Right ventricle myocardium superior (tissue), 1 donor: ENCODE measurements around the gene CADPS. TPM values are rescaled to one million over a fixed set of nuclear protein-coding genes. Genes with fewer than 3 reads are reported as not detected.

Experiments used
- ATAC-seq: fragments of 200-7000 bp; cut with Tn5 transposase; one replicate; pipeline ENCODE4 v1.9.1; 2020; ENCODE audit warnings: mild to moderate bottlenecking; ENCODE audit not compliant: poor library complexity
- DNase-seq: peaks from one replicate; pipeline ENCODE4 v3.0.0-alpha.2; 2020
- intact Hi-C: fragments of 100-400 bp; cut with DNase I; formaldehyde crosslinking; loops from one replicate; pipeline ENCODE4 v1.11.2; 2022
- total RNA-seq: library from RNA; stranded (reverse); fragmentation: NEBNext Ultra II Directional; extraction: Animal tissue kit (Norgen Biotek cat#: 25700); gene quantifications from one replicate; pipeline ENCODE4 v1.2.1, GENCODE V29; 2021
- donor health status: DM: no; HTN: yes; CAD: no; lungs with severe emphysema.

The CADPS gene
- total RNA-seq, 1 donor from 2014 or later: 11.3 TPM

DNA sequence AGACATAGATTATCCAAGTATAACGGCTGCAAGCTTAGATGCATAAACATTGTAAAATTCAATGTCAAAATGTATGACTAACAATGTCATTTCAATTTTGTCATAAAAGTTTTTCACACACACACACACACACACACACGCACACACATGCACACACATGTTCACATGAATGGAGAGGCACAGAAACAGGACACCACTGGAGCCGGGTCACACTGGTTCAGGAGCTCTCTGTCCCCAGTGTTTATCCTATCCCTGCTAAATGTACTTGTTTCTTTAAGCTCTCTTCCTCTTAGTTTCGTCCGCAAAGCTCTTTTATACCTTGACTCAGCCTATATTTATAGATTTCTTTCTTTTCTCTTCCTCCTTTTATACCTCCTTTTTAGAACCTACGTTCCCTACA, 249.9 kb downstream of the CADPS start:
- no peak for ATAC-seq
- intact Hi-C loops: no loop called here

GRCh38 chr3:62624185-62624584, 251.0 kb downstream of the CADPS start:
- no peak for ATAC-seq
- no peak for DNase-seq
- intact Hi-C loops: no loop called here

More for the DNA sequence above, 249.9 kb downstream of the CADPS start:
- DNase-seq: no peak

DNA sequence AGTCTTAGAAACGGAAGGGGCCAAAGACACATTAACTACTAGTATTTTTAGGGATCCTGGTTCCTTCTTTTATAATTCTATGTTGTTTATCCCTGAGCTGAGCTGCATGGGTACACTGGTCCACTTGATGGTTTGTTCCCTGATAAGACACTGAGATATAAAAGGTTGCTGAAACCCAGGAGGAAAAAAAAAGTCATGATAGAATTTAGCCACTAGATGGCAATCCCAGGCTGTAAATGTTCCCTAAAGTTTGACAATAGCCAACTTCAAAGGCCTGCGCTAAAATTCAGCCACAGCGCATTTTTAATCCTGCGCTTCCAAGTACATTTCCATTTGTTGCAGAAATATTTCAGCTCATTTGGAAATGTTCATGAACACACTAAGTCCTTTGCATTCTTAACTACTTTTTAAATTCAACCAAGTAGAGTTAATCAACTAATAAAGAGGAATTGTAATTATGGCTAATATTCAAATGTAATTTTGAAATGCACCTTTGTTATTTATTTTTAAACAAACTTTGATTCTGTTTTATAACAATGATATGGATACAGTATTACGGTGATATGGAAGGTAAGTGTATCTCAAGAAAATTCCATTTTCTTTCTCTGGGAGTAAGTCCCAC, 252.6 kb downstream of the CADPS start:
- intact Hi-C loops: no loop called here
- ATAC-seq (peak; percentile 53), DNase-seq (no peak)

GRCh38 chr3:62621925-62622324, 253.3 kb downstream of the CADPS start:
- ATAC-seq (no peak), DNase-seq (no peak)
- intact Hi-C loops: no loop called here

DNA sequence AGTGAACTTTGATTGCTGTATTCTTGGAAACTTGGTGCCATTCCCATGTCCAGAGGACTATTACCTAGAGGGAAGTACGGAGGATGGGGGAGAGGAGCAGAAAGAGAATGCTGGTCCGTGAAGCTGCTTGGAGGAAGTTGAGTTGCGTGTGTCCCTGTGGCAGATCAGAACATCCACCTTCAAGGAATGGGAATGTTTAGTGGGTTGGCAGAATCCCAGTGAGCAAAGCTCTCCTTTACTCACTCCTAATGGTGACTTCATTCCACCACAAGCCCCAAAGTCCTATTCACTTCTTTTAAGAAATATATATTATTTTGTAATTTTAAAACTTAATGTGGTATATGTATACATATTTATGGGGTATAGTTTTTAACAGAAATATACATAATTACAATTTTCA, 254.0 kb downstream of the CADPS start:
- no peak for ATAC-seq
- no peak for DNase-seq
- intact Hi-C loops: no loop called here

DNA sequence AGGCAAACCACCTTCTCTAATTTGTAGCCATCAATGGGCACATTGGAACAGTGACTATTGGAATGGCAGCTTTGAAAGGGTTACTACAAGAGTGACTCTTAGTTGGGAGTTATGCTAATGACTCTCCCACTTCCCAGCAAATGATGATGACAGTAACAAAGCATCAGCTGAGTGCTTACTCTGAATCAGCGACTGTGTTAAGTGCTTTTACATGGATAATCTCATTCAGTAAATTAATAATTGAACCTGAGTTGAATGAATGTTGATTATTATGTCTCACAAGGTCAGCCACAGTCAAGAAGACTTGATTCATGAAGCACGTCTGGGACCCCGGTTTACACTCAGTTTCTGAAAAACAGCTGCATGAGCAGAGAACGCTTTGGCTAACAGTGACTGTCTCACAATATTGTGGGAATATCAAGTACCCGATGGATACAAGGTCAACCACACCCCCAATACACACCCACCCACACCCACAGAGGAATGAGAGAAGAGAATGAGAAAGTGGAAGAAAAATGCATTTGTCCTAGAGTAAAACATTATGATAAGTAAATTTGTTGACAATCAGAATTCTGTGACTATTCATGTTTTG, 259.9 kb downstream of the CADPS start:
- DNase-seq (no peak), ATAC-seq (no peak)
- intact Hi-C loops: no loop called here

DNA sequence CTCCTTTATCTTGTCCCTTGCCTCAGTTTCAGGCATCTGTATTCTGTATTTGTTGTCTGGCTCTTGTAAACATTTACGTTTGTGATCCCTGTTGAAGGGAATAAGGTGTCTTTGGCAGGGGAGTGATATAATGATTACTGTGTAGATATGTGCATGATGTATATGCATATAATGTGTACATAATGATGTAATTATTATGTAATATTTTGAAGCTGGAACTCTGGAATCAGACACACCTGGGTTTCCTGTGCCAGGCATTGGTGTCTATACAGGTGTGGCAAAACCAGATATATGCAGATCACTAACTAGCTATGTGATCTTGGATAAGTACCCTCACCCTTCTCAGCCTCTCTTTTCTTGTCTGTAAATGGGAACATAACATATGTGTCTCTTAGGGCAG, 260.7 kb downstream of the CADPS start:
- ATAC-seq (no peak), DNase-seq (no peak)
- intact Hi-C loops: no loop called here

DNA sequence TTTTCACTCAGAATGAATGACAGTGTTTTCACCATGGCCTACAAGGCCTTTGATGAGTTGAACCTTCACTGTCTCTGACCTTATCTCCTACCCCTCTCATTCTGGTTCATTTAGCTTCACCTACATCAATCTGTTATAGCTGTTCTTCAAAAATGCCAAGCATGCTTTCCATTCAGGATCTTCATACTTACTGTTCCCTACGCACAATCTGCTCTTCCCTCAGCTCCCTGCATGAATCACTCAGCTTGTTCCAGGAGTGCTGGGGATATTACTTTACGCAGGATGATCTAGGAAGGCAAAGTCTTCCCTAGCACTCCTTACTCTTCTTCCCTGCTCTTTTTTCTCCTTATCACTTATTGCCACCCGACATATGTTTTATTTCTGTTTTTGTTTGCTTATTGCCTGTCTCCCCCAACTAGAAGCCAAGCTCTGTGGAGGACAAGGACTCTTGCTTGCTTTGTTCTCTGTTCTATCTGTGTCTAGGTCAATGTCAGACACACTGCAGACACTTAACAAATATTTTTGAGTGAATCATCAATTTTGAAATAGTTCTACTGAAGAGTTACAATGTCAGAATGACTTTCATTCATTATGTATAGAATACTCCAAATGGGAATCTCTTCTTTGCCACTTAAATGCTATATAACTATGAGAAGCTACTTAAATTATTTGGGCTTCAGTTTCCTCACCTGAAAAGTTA, 263.5 kb downstream of the CADPS start:
- intact Hi-C loops: no loop called here
- DNase-seq (no peak), ATAC-seq (no peak)

DNA sequence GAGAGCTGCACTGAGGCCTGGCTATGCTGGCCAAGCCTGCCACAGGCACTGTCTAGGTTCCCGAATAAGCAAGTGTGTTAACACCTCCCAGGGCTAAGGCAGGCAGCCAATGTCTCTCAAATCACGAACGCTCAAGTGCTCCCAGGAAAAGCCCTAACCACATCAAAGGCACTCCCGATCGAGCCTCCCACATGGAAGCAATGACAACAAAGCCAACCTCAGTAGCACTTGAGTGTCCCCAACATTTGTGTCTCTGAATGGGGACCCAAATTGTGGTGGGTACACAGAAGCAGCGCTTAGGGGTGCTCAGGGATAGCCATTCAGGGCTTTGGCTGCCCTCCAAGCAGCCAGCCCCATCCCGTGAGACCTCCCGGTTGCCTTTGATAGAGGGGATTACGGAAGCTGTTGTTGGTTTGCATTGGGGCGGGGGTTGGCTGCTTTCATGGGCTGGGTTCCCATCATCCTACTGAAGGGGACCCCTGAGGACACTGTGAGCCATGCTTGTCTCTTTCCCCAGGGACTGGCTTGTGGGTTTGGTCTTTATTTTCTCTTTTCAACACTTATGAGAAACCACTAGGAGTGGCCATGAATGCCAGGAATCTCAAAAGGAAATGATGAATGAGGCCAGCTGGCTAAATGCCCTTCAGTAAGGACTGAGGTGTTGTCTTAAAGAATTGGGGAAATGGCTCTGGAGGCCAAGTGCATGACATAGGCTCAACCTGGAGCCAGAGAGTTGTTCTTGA, 267.8 kb downstream of the CADPS start:
- peak; percentile 86 for ATAC-seq
- DNase-seq: peak; percentile 51
- intact Hi-C loops: no loop called here

GRCh38 chr3:62605413-62606068, 269.7 kb downstream of the CADPS start:
- no peak for ATAC-seq
- DNase-seq: no peak
- intact Hi-C loops: no loop called here

DNA sequence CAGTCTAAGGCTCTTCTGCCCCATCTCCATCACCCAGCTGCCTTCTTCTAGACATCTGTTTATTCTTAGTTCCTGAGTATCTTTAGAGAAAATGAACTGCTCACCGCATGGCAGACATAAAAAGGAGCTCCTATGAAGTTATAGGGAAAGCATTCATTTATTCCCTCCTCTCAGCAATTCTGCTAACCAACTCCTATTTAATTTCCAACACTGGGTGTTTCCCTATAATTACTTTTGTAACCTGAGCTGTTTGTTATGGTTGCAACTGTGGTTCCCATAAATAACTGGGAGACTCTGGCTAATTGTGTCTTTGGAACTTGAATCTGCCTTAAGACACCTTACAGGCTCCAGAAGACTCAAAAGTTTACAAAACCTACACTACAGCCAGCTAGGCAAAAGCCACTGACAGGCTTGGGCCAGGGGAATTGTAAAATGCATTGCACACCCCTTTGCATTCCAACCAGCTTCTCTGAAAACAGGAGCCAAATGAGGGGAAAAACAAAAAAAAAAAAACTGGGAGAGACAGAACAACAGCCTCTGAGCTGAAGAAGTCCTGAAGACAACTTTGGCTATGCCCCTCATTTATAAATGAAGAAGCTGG, 270.4 kb downstream of the CADPS start:
- ATAC-seq (no peak), DNase-seq (no peak)
- intact Hi-C loops: no loop called here

- intact Hi-C loops: no loop called here
- ATAC-seq (no peak), DNase-seq (no peak)
Measured at GRCh38 chr3:62604298-62604697, 270.9 kb downstream of the CADPS start.

GRCh38 chr3:62602987-62603386, 272.2 kb downstream of the CADPS start:
- ATAC-seq (no peak), DNase-seq (no peak)
- intact Hi-C loops: no loop called here

DNA sequence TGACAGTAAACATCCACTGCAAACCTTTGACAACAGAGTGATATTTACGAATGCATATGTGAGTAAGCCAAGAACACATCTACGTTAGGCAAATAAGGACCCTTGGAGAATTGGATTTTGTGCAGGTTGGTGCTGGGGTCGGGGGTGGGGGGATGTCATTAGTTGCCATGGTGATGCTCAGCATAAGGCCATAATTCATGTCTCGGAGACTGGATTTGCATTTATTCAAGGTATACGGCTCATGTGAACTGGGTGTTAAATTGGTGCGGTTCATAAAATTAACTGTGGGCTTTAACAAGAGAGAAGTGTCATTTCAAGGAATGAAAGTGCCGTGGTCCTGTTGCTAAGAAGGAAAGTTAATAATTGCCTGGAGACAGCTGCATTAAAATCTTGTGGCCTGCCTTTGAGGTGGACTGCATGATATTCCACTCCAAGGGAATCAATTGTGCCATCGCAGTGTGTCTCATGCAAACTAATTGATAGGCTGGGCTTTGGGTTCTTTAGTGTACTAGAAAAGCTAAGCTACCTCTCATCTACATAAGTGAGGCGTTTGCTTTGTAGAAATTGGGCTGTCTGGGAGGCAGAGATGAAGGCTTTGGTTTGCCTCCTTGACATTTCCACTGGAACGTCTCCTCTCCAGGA, 273.0 kb downstream of the CADPS start:
- intact Hi-C loops: no loop called here
- DNase-seq (no peak), ATAC-seq (no peak)

DNA sequence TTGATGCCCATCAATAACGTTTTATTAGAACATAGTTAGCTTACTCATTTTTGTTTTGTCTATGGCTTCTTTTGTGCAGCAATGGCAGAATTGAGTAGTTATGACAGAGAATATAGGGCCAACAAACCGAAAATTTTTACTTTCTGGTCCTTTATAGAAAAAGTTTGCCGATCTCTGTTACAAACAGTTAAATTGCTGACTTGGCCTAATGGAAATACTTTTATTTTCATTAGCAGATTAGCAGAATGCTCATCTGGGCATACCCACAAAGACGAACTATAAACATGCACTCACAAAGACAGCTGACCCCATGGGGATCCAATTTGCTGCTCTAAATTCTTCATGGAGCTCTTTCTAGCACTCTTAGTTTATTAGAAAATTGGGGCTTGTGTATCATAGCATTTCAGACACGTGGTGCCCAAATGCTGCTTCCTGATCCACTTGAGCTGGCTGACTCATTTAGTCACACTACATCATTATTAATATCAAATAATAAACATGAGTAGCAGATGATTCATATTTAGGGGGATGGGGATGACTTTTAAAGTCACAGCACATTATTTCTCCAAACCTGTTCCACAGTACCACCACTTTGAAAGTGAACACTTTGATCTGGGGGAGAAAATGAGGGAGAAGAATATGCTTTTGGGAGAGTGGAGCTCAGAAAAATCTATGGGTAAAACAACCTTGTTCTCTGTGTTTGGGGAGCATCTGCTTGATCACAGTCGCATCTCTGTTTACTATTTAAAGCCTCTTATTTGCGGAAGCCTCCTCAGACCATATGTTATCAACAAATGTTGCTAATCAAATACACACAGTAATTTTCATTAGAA, 273.8 kb downstream of the CADPS start:
- ATAC-seq (no peak), DNase-seq (no peak)
- intact Hi-C loops: no loop called here

GRCh38 chr3:62600033-62600432, 275.2 kb downstream of the CADPS start:
- intact Hi-C loops: no loop called here
- ATAC-seq (no peak), DNase-seq (no peak)

GRCh38 chr3:62597491-62597890, 277.7 kb downstream of the CADPS start:
- ATAC-seq (no peak), DNase-seq (no peak)
- intact Hi-C loops: no loop called here

GRCh38 chr3:62592408-62592807, 282.8 kb downstream of the CADPS start:
- intact Hi-C loops: no loop called here
- no peak for DNase-seq
- ATAC-seq: no peak
